Testis (tissue), 2 donors: ENCODE data around the gene OPCML.

ENCODE experiments used
- POLR2A ChIP-seq: fragments of 450-650 bp; IDR thresholded peaks from one replicate; pipeline ENCODE4 v1.6.1; 2017; ENCODE audit warnings: antibody characterized with exemption, mild to moderate bottlenecking, moderate library complexity
- TF ChIP-seq, protein P1 (sequence below), 3 experiments: fragments of 450-650 bp in 2 of 3; fragments of 200-600 bp in 1 of 3; sonication (generic) in 1 of 3; IDR thresholded peaks; one replicate each; pipeline ENCODE4 v1.5.1; 2016 to 2019; ENCODE audit warnings: antibody characterized with exemption in 3 of 3, mild to moderate bottlenecking in 2 of 3, moderate library complexity in 1 of 3

DNA sequence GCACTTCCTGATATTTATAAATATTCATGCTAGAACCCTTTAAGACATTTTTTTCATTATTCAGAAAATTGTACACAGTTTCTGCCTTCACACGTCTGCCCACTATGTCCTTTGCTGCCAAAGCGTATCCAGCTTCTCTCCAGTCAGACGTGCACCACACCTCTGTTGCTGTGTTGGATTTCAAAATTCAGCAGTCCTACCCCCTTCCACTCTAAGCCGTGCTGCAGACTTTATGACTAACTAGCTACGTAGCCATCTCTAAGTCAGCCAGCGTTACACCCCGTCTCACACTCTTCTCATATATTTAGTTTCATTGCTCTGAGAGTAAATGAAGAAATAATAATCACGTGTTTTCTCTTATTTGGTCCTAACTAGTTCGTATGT lies 28.2 kb upstream of the OPCML start:
- no peak for TF ChIP-seq POLR2A
- TF ChIP-seq, protein P1, sequence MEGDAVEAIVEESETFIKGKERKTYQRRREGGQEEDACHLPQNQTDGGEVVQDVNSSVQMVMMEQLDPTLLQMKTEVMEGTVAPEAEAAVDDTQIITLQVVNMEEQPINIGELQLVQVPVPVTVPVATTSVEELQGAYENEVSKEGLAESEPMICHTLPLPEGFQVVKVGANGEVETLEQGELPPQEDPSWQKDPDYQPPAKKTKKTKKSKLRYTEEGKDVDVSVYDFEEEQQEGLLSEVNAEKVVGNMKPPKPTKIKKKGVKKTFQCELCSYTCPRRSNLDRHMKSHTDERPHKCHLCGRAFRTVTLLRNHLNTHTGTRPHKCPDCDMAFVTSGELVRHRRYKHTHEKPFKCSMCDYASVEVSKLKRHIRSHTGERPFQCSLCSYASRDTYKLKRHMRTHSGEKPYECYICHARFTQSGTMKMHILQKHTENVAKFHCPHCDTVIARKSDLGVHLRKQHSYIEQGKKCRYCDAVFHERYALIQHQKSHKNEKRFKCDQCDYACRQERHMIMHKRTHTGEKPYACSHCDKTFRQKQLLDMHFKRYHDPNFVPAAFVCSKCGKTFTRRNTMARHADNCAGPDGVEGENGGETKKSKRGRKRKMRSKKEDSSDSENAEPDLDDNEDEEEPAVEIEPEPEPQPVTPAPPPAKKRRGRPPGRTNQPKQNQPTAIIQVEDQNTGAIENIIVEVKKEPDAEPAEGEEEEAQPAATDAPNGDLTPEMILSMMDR (IDR thresholded peaks at IDR 0.05) = no peak
